Measurements from ENCODE around the gene PBRM1. TPM values are rescaled to one million over a fixed set of nuclear protein-coding genes. Genes with fewer than 3 reads are reported as not detected.

PBRM1 gene
- total RNA-seq, result 47.9 and 65.7 TPM in 2 replicates

GRCh38 chr3:52685709-52686691, at the start of gene PBRM1, which contains the start of gene GNL3:
Gene PBRM1 (minus strand): TSS chr3:52685913.
Gene GNL3 (plus strand): TSS chr3:52686032. CDS start chr3:52686093, 61 bp downstream.

GRCh38 chr3:52705688-52706686, 20.3 kb upstream of the PBRM1 start, which contains the start of the genes GLT8D1 and SPCS1:
Gene GLT8D1 (minus strand): TSS chr3:52705791. CDS start chr3:52700460, 5,331 bp downstream.
Gene SPCS1 (plus strand): TSS chr3:52706106. CDS start chr3:52706247, 141 bp downstream.

GRCh38 chr3:52536369-52537164, 149.1 kb downstream of the PBRM1 start, which contains the start of gene UQCC5:
Gene UQCC5 (plus strand): TSS chr3:52536605. CDS start chr3:52536756, 151 bp downstream.

GRCh38 chr3:52533623-52534280, 152.0 kb downstream of the PBRM1 start, which contains the start of gene NT5DC2:
Gene NT5DC2 (minus strand): TSS chr3:52533857. CDS start chr3:52533737, 120 bp downstream.

Other genes with a start within 250 kb of the PBRM1 start
- 34.9 and 59.4 TPM in 2 replicates for gene SEMA3G, start 240.8 kb downstream of the PBRM1 start, total RNA-seq
- gene TNNC1, start 231.9 kb downstream of the PBRM1 start, total RNA-seq, result not detected in 2 replicates
- gene NISCH, start 230.3 kb downstream of the PBRM1 start, total RNA-seq, result 31.1 and 44.2 TPM in 2 replicates
- gene STAB1, start 190.6 kb downstream of the PBRM1 start, total RNA-seq, result 199 and 423 TPM in 2 replicates
- gene NT5DC2, start 152.1 kb downstream of the PBRM1 start, total RNA-seq, result 22.2 and 22.3 TPM in 2 replicates
- gene UQCC5, start 149.3 kb downstream of the PBRM1 start, total RNA-seq, result 4.6 and 8.7 TPM in 2 replicates
- gene GNL3, start 119 bp upstream of the PBRM1 start, total RNA-seq, result 56.9 and 92.1 TPM in 2 replicates
- gene GLT8D1, start 19.9 kb upstream of the PBRM1 start, total RNA-seq, result 42.4 and 48.1 TPM in 2 replicates
- gene SPCS1, start 20.2 kb upstream of the PBRM1 start, total RNA-seq, result 28.9 and 29.0 TPM in 2 replicates
- gene NEK4, start 85.0 kb upstream of the PBRM1 start, total RNA-seq, result 8.0 and 16.2 TPM in 2 replicates
- not detected in 2 replicates for gene ITIH1, start 91.7 kb upstream of the PBRM1 start, total RNA-seq
- 0.95 and 0.98 TPM in 2 replicates for gene ITIH3, start 108.9 kb upstream of the PBRM1 start, total RNA-seq
- 0.33 and 0.43 TPM in 2 replicates for gene ITIH4, start 144.8 kb upstream of the PBRM1 start, total RNA-seq
- 0.11 TPM in 1 of 2 replicates, not detected in the other for gene MUSTN1, start 149.1 kb upstream of the PBRM1 start, total RNA-seq
- 9.4 and 10.0 TPM in 2 replicates for gene STIMATE, start 211.6 kb upstream of the PBRM1 start, total RNA-seq